Adrenal gland (tissue), 12 donors: Measurements from ENCODE around the gene PTGS1. TPM values are rescaled to one million over a fixed set of nuclear protein-coding genes. Genes with fewer than 3 reads are reported as not detected.
"Not testable (repeated sequence)": the region's sequence is repeated elsewhere in the genome, so short reads cannot be mapped to it uniquely, and the experiment has no call there.

Experiments used
- DNase-seq, 7 donors: peaks; one replicate each; pipeline ENCODE4 v3.0.0-alpha.2; 2019 to 2020
- H3K27ac ChIP-seq, 5 donors: fragments of 200-600 bp; sonication (generic) in 4 of 5; 1 replicate in 3 of 5; 2 replicates in 2 of 5; pipeline versions ENCODE4 v1.5.1 to v1.8.0; 2016 to 2020; ENCODE audit warnings: mild to moderate bottlenecking in 1 of 5
- H3K27me3 ChIP-seq: fragments of 200-600 bp; 2 replicates; pipeline ENCODE4 v1.8.0; 2021
- H3K36me3 ChIP-seq, 2 donors: fragments of 200-600 bp; replicated peaks in 1 of 2; 1 replicate in 1 of 2; 2 replicates in 1 of 2; pipeline versions ENCODE4 v1.5.1 to v1.8.0; 2018 to 2022
- H3K4me1 ChIP-seq, 2 donors: fragments of 200-600 bp; replicated peaks in 1 of 2; 1 replicate in 1 of 2; 2 replicates in 1 of 2; pipeline versions ENCODE4 v1.5.1 to v1.8.0; 2018 to 2021
- H3K4me3 ChIP-seq, 4 donors: fragments of 200-600 bp; sonication (generic) in 3 of 4; one replicate each; pipeline ENCODE4 v1.5.1; 2016 to 2018
- H3K9me3 ChIP-seq, 3 donors: fragments of 200-600 bp; sonication (generic) in 1 of 3; replicated peaks in 1 of 3; 1 replicate in 2 of 3; 2 replicates in 1 of 3; pipeline versions ENCODE4 v1.5.1 to v1.8.0; 2016 to 2021
- CTCF ChIP-seq, 6 experiments: fragments of 450-650 bp in 4 of 6; fragments of 200-600 bp in 2 of 6; sonication (generic) in 1 of 6; IDR thresholded peaks; 1 replicate in 5 of 6; 2 replicates in 1 of 6; pipeline versions ENCODE4 v1.5.1 to v1.8.0; 2016 to 2021; ENCODE audit warnings: antibody characterized with exemption in 6 of 6, mild to moderate bottlenecking in 2 of 6, moderate library complexity in 1 of 6
- POLR2A ChIP-seq, 2 donors: fragments of 450-650 bp; IDR thresholded peaks; one replicate each; pipeline ENCODE4 v1.6.1; 2017; ENCODE audit warnings: antibody characterized with exemption in 2 of 2, mild to moderate bottlenecking in 2 of 2, moderate library complexity in 1 of 2
- WGBS, 4 donors: extraction: QIAGEN DNeasy Blood & Tissue Kit in 2 of 4; methylation state at CpG; one replicate each; pipeline versions ENCODE4 v1.1.5 to v1.1.7; 2013 to 2017; 5-methylcytosine and 5-hydroxymethylcytosine counted together
- intact Hi-C, 2 donors: fragments of 100-400 bp; cut with DNase I; formaldehyde crosslinking; loops; one replicate each; pipeline versions ENCODE4 v1.14.1 to v1.15.0; 2022 to 2023
- polyA plus RNA-seq, 3 donors: library from polyadenylated mRNA; stranded (reverse); fragments of 200-250 nt in 2 of 3; fragments of 350-450 nt in 1 of 3; fragmentation: Illumina TruSeq in 1 of 3; extraction: RNeasy Lipid Tissue Mini Kit (QIAGEN cat#74804) in 1 of 3; gene quantifications; one replicate each; pipeline ENCODE4 v1.2.3, GENCODE V29; 2013 to 2014
- total RNA-seq, 9 donors: library from RNA; depleted of rRNA in 4 of 9; stranded (reverse); fragments of >200 nt in 4 of 9; fragments of 120-200 nt in 1 of 9; fragmentation: NEBNext Ultra II Directional in 1 of 9; extraction: Animal tissue kit (Norgen Biotek cat#: 25700) in 1 of 9; gene quantifications; one replicate each; pipeline versions ENCODE4 v1.1.0 to v1.2.4, GENCODE V29; 2013 to 2023
- donor health status: healthy with polysubstance abuse.
- donor health status: Bipolar disorder and iron deficiency.
- donor health status: DM: yes; HTN: yes; CAD: no.
- donor health status: DM: no; HTN: no; CAD: no.
- donor health status: DM: no; HTN: no; CAD: no.
- donor health status: DM: yes; HTN: yes; CAD: no.

PTGS1 gene
- total and polyA plus RNA-seq, 12 donors = 0.78 to 6.6 (median 5.1) TPM

GRCh38 chr9:122402874-122403273, 32.0 kb downstream of the PTGS1 start:
- H3K27ac ChIP-seq = no peak overlapping the region
- H3K9me3 ChIP-seq = no peaks in the 10 kb centered on the region
- intact Hi-C loops = no loop called here
- 86 to 89% (median 88%) methylated on average over 3 of the region's 3 CpGs for WGBS, 4 donors
- DNase-seq = no peak
- H3K27me3 ChIP-seq = no peaks in the 10 kb centered on the region
- no peak overlapping the region for H3K4me3 ChIP-seq
- no peaks in the 10 kb centered on the region for H3K4me1 ChIP-seq
- no peaks in the 10 kb centered on the region for H3K36me3 ChIP-seq
- TF ChIP-seq POLR2A (IDR thresholded peaks at IDR 0.05) = no peak
- no peak for TF ChIP-seq CTCF (IDR thresholded peaks at IDR 0.05)

GRCh38 chr9:122403381-122404000, 32.7 kb downstream of the PTGS1 start:
- Histone ChIP-seq H3K36me3 (no peaks in the 10 kb centered on the region), H3K27ac (no peak overlapping the region), H3K4me1 (no peaks in the 10 kb centered on the region), H3K27me3 (no peaks in the 10 kb centered on the region), H3K9me3 (no peaks in the 10 kb centered on the region), H3K4me3 (no peak overlapping the region)
- intact Hi-C loops = no loop called here
- no peak for DNase-seq
- no peak for TF ChIP-seq CTCF (IDR thresholded peaks at IDR 0.05)
- no peak for TF ChIP-seq POLR2A (IDR thresholded peaks at IDR 0.05)
- WGBS, 4 donors = 59 to 75% (median 66%) methylated on average over 6 of the region's 6 CpGs

GRCh38 chr9:122405304-122406069, 34.7 kb downstream of the PTGS1 start:
- WGBS, 4 donors = 79 to 85% (median 83%) methylated on average over 13 to 15 of the region's 15 CpGs
- H3K4me1 ChIP-seq, H3K9me3 ChIP-seq, H3K36me3 ChIP-seq, DNase-seq, H3K27me3 ChIP-seq, intact Hi-C loops, H3K27ac ChIP-seq, H3K4me3 ChIP-seq: not testable (repeated sequence)

- H3K4me3 ChIP-seq = no peak overlapping the region
- TF ChIP-seq CTCF (IDR thresholded peaks at IDR 0.05) = no peak
- no peak for TF ChIP-seq POLR2A (IDR thresholded peaks at IDR 0.05)
- intact Hi-C loops = no loop called here
Observed at GRCh38 chr9:122406070-122406890, 35.5 kb downstream of the PTGS1 start.

GRCh38 chr9:122414108-122414507, 43.3 kb downstream of the PTGS1 start:
- intact Hi-C loops, H3K27me3 ChIP-seq, H3K4me3 ChIP-seq, H3K36me3 ChIP-seq, DNase-seq, H3K4me1 ChIP-seq, H3K27ac ChIP-seq, H3K9me3 ChIP-seq: not testable (repeated sequence)
- 71 to 75% (median 71%) methylated on average over 7 of the region's 7 CpGs; no CpG with 5 or more reads in 1 of the 4 donors for WGBS, 4 donors

More at GRCh38 chr9:122406070-122406890, 35.5 kb downstream of the PTGS1 start:
- H3K9me3 ChIP-seq = no peaks in the 10 kb centered on the region
- no peaks in the 10 kb centered on the region for H3K27me3 ChIP-seq
- H3K27ac ChIP-seq = no peak overlapping the region
- WGBS, 4 donors = 39 to 83% (median 78%) methylated on average over 19 to 61 of the region's 61 CpGs
- H3K4me1 ChIP-seq = no peaks in the 10 kb centered on the region
- DNase-seq = no peak
- no peaks in the 10 kb centered on the region for H3K36me3 ChIP-seq
